ENCODE results near the gene RPL37A. TPM values are rescaled to one million over a fixed set of nuclear protein-coding genes. Genes with fewer than 3 reads are reported as not detected.

Gene RPL37A
- total RNA-seq, 1 donor from 2014 or later, result 2,984 TPM

DNA sequence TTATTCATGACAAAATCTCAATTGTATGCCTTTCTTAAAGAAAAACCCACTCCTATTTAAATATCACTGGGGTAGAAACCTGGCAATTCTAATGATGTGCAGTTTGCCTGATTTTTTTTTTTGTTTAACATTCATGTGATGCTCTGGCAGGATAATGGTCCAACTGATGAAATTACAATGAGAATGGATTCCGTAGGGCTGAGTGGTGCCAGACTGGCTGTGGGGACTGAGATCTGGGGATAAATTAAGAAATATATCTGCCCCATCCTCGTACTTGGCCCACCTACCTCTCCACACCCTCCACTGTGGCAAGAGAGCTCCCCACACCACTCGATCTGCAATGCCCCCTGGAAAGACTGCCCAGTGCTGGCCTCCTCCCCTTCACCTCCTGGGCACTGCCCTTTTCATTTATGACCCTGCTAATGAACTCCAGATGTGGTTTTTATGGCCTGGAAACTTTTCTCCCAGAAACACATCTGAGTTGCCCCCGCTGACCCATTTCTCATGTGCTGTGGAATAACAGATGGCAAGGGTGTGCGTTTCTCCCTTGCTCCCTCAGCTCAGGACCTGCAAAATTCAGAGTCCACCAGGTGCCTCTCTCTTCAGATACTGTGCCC lies 33.0 kb upstream of the RPL37A start:
- TF ChIP-seq, protein P1, sequence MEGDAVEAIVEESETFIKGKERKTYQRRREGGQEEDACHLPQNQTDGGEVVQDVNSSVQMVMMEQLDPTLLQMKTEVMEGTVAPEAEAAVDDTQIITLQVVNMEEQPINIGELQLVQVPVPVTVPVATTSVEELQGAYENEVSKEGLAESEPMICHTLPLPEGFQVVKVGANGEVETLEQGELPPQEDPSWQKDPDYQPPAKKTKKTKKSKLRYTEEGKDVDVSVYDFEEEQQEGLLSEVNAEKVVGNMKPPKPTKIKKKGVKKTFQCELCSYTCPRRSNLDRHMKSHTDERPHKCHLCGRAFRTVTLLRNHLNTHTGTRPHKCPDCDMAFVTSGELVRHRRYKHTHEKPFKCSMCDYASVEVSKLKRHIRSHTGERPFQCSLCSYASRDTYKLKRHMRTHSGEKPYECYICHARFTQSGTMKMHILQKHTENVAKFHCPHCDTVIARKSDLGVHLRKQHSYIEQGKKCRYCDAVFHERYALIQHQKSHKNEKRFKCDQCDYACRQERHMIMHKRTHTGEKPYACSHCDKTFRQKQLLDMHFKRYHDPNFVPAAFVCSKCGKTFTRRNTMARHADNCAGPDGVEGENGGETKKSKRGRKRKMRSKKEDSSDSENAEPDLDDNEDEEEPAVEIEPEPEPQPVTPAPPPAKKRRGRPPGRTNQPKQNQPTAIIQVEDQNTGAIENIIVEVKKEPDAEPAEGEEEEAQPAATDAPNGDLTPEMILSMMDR (conservative IDR thresholded peaks at IDR 0.05; ENCODE audit: low read depth, low read length), result no peak
- no peak for DNase-seq (ENCODE audit: low read depth)
- no peak overlapping the region for H3K4me3 ChIP-seq (ENCODE audit: low read depth, low read length)

DNA sequence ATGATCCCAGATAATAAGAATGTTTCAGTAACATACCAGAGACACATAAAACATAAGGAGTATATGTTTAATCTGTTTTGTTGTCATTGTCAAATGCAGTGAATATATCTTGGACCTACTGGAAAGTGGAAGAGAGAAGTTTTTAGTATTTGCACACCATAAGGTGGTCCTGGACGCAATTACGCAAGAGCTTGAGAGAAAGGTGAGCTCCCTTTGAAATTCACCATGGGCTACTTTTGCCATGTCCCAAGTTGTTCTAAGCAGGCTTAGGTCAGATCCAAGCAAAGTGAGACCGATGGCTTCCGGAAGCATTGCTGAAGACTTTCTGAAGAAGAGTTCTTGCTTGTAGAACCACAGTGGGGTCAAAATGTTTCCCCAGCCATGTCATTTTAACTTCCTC lies 30.8 kb upstream of the RPL37A start:
- no peak for DNase-seq (ENCODE audit: low read depth)
- H3K4me3 ChIP-seq (ENCODE audit: low read depth, low read length), result no peak overlapping the region
- TF ChIP-seq, protein P1 (conservative IDR thresholded peaks at IDR 0.05; ENCODE audit: low read depth, low read length), result no peak

- TF ChIP-seq, protein P1 (conservative IDR thresholded peaks at IDR 0.05; ENCODE audit: low read depth, low read length), result no peak
- no peak for DNase-seq (ENCODE audit: low read depth)
- H3K4me3 ChIP-seq (ENCODE audit: low read depth, low read length), result no peak overlapping the region
These were observed 29.0 kb upstream of the RPL37A start for GRCh38 chr2:216469661-216470060.

- TF ChIP-seq, protein P1 (conservative IDR thresholded peaks at IDR 0.05; ENCODE audit: low read depth, low read length), result no peak
- H3K4me3 ChIP-seq (ENCODE audit: low read depth, low read length), result no peak overlapping the region
- DNase-seq (ENCODE audit: low read depth), result no peak
These were observed 25.5 kb upstream of the RPL37A start for GRCh38 chr2:216473187-216473586.

- DNase-seq (ENCODE audit: low read depth), result no peak
- TF ChIP-seq, protein P1 (conservative IDR thresholded peaks at IDR 0.05; ENCODE audit: low read depth, low read length), result no peak
- H3K4me3 ChIP-seq (ENCODE audit: low read depth, low read length), result no peak overlapping the region
These were observed 23.5 kb upstream of the RPL37A start for GRCh38 chr2:216474925-216475670.

DNA sequence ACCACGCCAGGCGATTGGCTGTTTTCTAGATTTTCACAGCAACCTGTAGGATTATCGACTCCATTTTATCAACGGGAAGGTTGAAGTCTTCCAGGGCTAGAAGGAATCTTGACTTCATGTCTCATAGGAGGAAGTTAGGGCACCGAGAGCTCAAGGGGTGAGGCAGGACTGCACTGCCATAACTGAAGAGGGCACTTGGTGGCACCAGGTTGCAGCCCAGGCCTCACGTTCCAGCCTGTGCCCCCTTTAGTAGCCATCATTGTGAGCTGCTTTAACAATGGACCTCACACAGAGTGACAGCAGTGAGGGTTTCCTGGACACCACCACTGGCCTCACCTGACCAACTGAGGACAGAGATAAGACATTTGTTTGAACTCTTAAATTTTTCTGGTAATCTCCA lies 22.9 kb upstream of the RPL37A start:
- H3K4me3 ChIP-seq (ENCODE audit: low read depth, low read length), result no peak overlapping the region
- TF ChIP-seq, protein P1 (conservative IDR thresholded peaks at IDR 0.05; ENCODE audit: low read depth, low read length), result no peak
- DNase-seq (ENCODE audit: low read depth), result no peak
